ENCODE measurements around the gene TGIF2. TPM values are rescaled to one million over a fixed set of nuclear protein-coding genes. Genes with fewer than 3 reads are reported as not detected.

TGIF2 gene
- total and polyA plus RNA-seq, 10 donors = 13.6 to 38.2 (median 28.8) TPM

DNA sequence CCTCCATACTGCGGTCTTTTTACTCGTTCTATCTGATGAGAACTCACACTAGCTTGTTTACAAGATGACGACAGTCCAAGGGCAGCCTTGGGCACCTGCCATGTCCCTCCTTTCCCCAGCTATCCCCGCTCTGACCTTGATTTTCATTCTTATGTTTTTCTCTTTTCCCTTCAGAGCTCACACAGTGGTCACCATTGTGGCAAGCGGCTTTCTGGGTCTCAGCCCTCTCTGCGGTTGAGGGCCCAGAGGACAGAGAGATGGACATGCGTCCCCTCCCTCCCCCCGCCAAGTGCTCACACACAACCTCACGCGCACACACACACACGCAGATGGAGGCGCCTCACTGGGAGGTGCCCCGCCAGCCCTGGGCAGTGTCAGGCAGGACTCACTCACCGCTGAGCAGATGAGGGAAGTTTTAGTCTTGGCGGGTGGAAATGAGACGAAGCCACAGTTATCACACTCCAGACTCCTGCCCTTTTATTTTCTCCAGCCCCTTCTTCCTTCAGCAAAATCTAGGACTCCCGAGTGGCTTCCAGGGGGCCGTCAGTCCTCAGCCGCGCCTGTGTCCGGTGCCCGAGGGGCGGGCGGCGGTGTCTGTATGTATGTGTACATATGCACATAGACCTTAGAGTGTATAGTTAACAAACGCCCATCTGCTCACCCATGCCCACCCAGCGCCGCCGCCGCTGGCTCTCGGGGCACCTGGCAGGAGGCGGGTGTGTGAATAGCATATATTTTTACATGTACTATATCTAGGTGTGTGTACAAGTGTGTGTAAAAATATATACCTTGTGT is 45.9 kb upstream of the TGIF2 start:
- H3K27me3 ChIP-seq (replicated peaks in 1 of 7) = no peaks in the 10 kb centered on the region
- H3K36me3 ChIP-seq = peaks cover 0 to 62% (median 49%) of the 10 kb centered on the region in 6 donors
- H3K4me1 ChIP-seq = peaks cover 0 to 13% (median 5%) of the 10 kb centered on the region in 6 donors
- H3K27ac ChIP-seq = no peak overlapping the region
- DNase-seq = no peak
- WGBS, 5 donors = 90 to 95% (median 93%) methylated on average over 32 of the region's 32 CpGs
- TF ChIP-seq POLR2A (IDR thresholded peaks at IDR 0.05) (no peak), POLR2AphosphoS5 (IDR thresholded peaks at IDR 0.05) (peak in 2 of 3 donors; percentile 22 to 49)
- H3K9me3 ChIP-seq = no peaks in the 10 kb centered on the region
- intact Hi-C loops (cut with DNase I; ENCODE audit: low total_unique reads) = no loop called here
- no peak overlapping the region for H3K4me3 ChIP-seq

DNA sequence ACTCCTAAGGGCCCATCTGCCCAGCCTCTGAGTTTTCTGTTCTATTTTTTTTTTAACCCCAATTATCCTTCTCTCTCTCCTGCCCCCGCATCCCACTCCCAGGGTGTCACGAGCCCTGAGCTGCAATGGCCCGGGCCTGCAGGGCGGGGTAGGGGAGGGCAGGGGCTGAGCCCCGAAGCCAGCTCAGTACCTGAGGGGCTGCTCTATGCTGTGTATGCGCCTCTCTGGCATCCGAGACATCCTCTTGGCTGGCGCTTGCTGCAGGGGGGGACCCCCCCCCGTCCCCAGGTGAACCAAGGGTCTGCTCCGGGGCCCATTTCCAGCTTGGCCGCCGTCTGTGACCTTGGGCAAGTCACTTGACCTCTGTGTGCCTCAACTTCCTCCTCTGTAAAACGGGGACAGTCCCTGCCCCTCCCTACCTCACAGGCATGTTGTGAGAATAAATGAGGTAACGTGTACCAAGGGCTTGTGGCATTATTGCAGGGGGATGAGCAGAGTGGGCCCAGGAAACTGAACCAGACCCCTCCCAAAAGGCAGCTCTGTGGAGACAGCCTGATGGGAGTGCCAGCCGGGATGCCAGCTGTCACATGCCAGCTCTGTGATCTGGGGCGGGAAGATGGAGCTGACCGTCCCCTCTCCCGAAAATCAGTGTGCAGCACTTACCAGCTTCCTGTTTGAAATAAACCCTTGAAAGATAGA is 45.1 kb upstream of the TGIF2 start:
- Histone ChIP-seq H3K4me1 (peaks cover 0 to 6% (median 3%) of the 10 kb centered on the region in 6 donors), H3K27ac (no peak overlapping the region), H3K27me3 (replicated peaks in 1 of 7) (no peaks in the 10 kb centered on the region), H3K9me3 (no peaks in the 10 kb centered on the region), H3K4me3 (no peak overlapping the region), H3K36me3 (peaks cover 0 to 57% (median 49%) of the 10 kb centered on the region in 6 donors)
- 72 to 81% (median 80%) methylated on average over 15 to 18 of the region's 18 CpGs for WGBS, 5 donors
- no peak for DNase-seq
- TF ChIP-seq, protein P1, sequence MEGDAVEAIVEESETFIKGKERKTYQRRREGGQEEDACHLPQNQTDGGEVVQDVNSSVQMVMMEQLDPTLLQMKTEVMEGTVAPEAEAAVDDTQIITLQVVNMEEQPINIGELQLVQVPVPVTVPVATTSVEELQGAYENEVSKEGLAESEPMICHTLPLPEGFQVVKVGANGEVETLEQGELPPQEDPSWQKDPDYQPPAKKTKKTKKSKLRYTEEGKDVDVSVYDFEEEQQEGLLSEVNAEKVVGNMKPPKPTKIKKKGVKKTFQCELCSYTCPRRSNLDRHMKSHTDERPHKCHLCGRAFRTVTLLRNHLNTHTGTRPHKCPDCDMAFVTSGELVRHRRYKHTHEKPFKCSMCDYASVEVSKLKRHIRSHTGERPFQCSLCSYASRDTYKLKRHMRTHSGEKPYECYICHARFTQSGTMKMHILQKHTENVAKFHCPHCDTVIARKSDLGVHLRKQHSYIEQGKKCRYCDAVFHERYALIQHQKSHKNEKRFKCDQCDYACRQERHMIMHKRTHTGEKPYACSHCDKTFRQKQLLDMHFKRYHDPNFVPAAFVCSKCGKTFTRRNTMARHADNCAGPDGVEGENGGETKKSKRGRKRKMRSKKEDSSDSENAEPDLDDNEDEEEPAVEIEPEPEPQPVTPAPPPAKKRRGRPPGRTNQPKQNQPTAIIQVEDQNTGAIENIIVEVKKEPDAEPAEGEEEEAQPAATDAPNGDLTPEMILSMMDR (IDR thresholded peaks at IDR 0.05 in 8 of 11, conservative IDR thresholded peaks at IDR 0.05 in 3 of 11) = no peak
- TF ChIP-seq POLR2AphosphoS5 (IDR thresholded peaks at IDR 0.05) = no peak
- TF ChIP-seq POLR2A (IDR thresholded peaks at IDR 0.05) = no peak
- intact Hi-C loops (cut with DNase I; ENCODE audit: low total_unique reads) = no loop called here

DNA sequence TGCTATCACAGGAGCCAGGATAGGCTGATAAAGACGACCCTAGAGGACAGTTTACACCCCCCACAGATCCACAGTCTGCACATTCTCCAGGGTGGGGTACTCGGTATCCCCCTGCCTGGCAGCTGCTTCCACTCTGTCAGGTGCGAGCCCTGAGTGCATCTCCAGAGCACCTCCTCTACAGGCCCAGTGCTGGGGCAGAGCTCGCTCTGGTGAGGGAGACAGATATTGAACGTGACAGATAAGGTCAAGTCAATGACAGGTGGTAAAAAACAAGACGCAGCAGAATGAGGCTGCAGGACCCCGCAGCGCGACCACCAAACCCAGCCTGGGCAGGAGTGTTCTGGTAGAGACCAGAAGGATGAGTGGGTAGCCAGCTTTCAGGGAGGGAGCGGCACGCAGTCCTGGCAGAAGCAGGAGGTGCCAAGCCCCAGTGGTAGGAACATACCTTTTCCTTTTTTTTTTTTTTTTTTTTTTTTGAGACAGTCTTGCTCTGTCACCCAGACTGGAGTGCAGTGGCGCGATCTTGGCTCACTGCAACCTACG is 44.5 kb upstream of the TGIF2 start:
- no peak for DNase-seq
- Histone ChIP-seq H3K27ac (no peak overlapping the region), H3K4me1 (peaks cover 0 to 6% (median 0%) of the 10 kb centered on the region in 6 donors), H3K9me3 (no peaks in the 10 kb centered on the region), H3K27me3 (replicated peaks in 1 of 7) (no peaks in the 10 kb centered on the region), H3K4me3 (no peak overlapping the region), H3K36me3 (peaks cover 0 to 51% (median 46%) of the 10 kb centered on the region in 6 donors)
- TF ChIP-seq POLR2AphosphoS5 (IDR thresholded peaks at IDR 0.05) = no peak
- TF ChIP-seq POLR2A (IDR thresholded peaks at IDR 0.05) = no peak
- TF ChIP-seq, protein P1 (IDR thresholded peaks at IDR 0.05 in 8 of 11, conservative IDR thresholded peaks at IDR 0.05 in 3 of 11) = no peak
- WGBS, 5 donors = 86 to 93% (median 91%) methylated on average over 14 of the region's 14 CpGs
- intact Hi-C loops (cut with DNase I; ENCODE audit: low total_unique reads) = no loop called here

DNA sequence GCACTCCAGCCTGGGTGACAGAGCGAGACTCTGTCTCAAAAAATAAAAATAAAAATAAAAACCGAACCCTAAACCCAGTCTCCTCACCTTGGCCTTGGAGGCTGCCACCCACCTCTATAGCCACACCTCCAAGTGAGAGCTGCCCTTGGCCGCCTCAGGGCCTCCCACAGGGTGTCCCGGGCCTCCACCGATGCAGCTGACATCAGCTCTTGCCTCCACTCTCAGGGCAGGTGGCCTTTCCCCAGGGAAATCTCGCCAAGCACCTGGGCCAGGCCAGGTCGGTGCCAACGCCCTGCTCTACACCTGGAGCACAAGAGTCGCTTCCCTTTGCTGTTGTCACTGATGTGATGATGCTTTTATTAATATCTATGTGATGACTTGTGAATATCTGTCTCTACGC is 41.0 kb upstream of the TGIF2 start:
- no peak overlapping the region for H3K27ac ChIP-seq
- no peak for DNase-seq
- H3K4me3 ChIP-seq = no peak overlapping the region
- H3K36me3 ChIP-seq = peaks cover 0 to 17% (median 13%) of the 10 kb centered on the region in 6 donors
- WGBS, 5 donors = 79 to 93% (median 90%) methylated on average over 10 of the region's 10 CpGs
- no peaks in the 10 kb centered on the region for H3K27me3 ChIP-seq (replicated peaks in 1 of 7)
- TF ChIP-seq, protein P1 (IDR thresholded peaks at IDR 0.05 in 8 of 11, conservative IDR thresholded peaks at IDR 0.05 in 3 of 11) = no peak
- TF ChIP-seq POLR2A (IDR thresholded peaks at IDR 0.05) (no peak), POLR2AphosphoS5 (IDR thresholded peaks at IDR 0.05) (no peak)
- peaks cover 0 to 6% (median 0%) of the 10 kb centered on the region in 6 donors for H3K4me1 ChIP-seq
- no peaks in the 10 kb centered on the region for H3K9me3 ChIP-seq
- intact Hi-C loops (cut with DNase I; ENCODE audit: low total_unique reads) = no loop called here
